22Rv1 (cell line): Measurements from ENCODE around the gene ORAI2.

Source experiments
- CTCF ChIP-seq: fragments of 450-650 bp; IDR thresholded peaks from 2 replicates; pipeline ENCODE4 v1.5.1; 2017; ENCODE audit warnings: mild to moderate bottlenecking
- ZFX ChIP-seq: fragments of 450-650 bp; IDR thresholded peaks from 2 replicates; pipeline ENCODE4 v1.6.1; 2017; ENCODE audit warnings: antibody characterized with exemption, borderline replicate concordance

- TF ChIP-seq CTCF = no peak
- no peak for TF ChIP-seq ZFX
These were observed 29.8 kb upstream of the ORAI2 start for GRCh38 chr7:102403563-102403962.
